ENCODE results near the gene TMEM163. TPM values are rescaled to one million over a fixed set of nuclear protein-coding genes. Genes with fewer than 3 reads are reported as not detected.
A peak's percentile ranks its signal among the peaks of the same experiment; 100 is the strongest.

The TMEM163 gene
- total RNA-seq, result not detected in 2 replicates

- DNase-seq (ENCODE audit: low read depth) (no peak), FAIRE-seq (no peak)
- TF ChIP-seq CTCF (IDR thresholded peaks at IDR 0.05; ENCODE audit: insufficient read depth, low read length, severe bottlenecking), result no peak
- no peaks in the 10 kb centered on the region for H3K36me3 ChIP-seq (ENCODE audit: control insufficient read depth, insufficient read depth, low read length)
- peaks cover 27% of the 10 kb centered on the region for H3K27me3 ChIP-seq (ENCODE audit: control insufficient read depth, insufficient read depth, low read length)
- H3K4me3 ChIP-seq (ENCODE audit: low read depth, low read length), result peak within 1 kb of the TSS; percentile 7
These were observed at the start of gene TMEM163 for GRCh38 chr2:134718817-134719814. Gene TMEM163 (minus strand): TSS chr2:134719000.

- FAIRE-seq, result no peak
- no peak overlapping the region for H3K4me3 ChIP-seq (ENCODE audit: low read depth, low read length)
- H3K27me3 ChIP-seq (ENCODE audit: control insufficient read depth, insufficient read depth, low read length), result no peaks in the 10 kb centered on the region
- H3K36me3 ChIP-seq (ENCODE audit: control insufficient read depth, insufficient read depth, low read length), result no peaks in the 10 kb centered on the region
- no peak for DNase-seq (ENCODE audit: low read depth)
- TF ChIP-seq CTCF (IDR thresholded peaks at IDR 0.05; ENCODE audit: insufficient read depth, low read length, severe bottlenecking), result no peak
These were observed 47.8 kb upstream of the TMEM163 start for GRCh38 chr2:134766583-134766982.

DNA sequence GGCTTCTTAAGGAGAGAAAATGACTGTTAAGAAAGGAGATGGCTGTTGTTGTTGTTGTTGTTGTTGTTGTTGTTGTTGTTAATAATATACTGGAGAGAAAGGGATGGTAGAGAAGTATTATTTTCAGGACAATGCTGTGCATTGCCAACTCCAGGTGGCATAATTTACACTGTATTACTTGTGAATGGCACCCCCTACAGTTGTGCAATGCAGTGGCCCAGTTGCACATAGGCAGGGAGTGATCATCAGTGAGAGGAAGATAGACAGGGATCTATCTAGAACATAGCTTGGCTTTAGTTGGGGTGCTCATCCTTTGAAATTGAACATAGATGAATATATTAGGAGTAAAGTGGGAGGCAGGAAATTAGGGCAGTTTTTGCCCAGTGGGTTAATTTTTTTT lies 47.2 kb upstream of the TMEM163 start:
- Histone ChIP-seq H3K36me3 (ENCODE audit: control insufficient read depth, insufficient read depth, low read length) (no peaks in the 10 kb centered on the region), H3K27me3 (ENCODE audit: control insufficient read depth, insufficient read depth, low read length) (no peaks in the 10 kb centered on the region), H3K4me3 (ENCODE audit: low read depth, low read length) (no peak overlapping the region)
- FAIRE-seq (no peak), DNase-seq (ENCODE audit: low read depth) (no peak)
- TF ChIP-seq CTCF (IDR thresholded peaks at IDR 0.05; ENCODE audit: insufficient read depth, low read length, severe bottlenecking), result no peak

DNA sequence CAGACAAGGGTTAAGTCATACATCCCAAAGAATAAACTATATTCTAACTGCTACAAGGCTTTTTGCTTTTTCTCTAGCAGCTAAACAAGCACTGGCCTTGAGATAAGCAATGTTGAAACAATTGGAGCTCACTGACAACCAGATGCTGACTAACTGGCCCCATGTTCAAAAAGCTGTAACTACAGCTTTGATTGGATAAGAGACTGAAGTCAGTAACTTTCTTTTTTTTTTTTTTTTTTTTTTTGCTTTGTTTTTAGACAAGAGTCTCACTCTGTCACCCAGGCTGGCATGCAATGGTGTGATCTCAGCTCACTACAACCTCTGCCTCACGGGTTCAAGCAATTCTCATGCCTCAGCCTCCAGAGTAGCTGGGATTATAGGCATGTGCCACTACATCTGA lies 45.4 kb upstream of the TMEM163 start:
- no peaks in the 10 kb centered on the region for H3K27me3 ChIP-seq (ENCODE audit: control insufficient read depth, insufficient read depth, low read length)
- TF ChIP-seq CTCF (IDR thresholded peaks at IDR 0.05; ENCODE audit: insufficient read depth, low read length, severe bottlenecking), result no peak
- no peak overlapping the region for H3K4me3 ChIP-seq (ENCODE audit: low read depth, low read length)
- H3K36me3 ChIP-seq (ENCODE audit: control insufficient read depth, insufficient read depth, low read length), result no peaks in the 10 kb centered on the region
- no peak for FAIRE-seq
- DNase-seq (ENCODE audit: low read depth), result no peak

DNA sequence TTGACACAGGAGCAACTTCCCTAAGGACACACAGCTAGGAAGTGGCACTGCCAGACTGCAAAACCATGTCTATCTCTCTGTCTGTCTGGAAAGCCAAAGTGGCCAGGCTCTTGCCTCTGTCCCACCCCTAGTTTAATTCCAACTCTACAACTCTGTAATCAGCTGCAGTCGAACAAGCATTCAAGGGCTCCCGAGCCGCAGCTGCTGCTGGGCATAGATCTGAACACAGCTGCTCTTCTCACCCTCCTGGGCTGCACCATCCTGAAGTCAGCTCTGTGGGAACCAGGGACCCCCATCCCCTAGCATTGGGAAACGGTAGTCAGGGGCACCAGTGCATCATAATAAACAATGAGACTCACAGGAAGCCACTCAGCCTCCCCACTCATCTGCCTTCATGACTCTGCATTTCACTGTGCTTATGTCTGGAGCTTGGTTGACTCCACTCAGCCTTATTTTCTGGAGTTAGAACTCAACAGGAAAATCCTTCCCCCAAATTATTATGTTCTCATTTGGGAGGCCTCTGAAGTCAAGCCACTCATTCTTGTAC lies 44.4 kb upstream of the TMEM163 start:
- FAIRE-seq, result no peak
- H3K27me3 ChIP-seq (ENCODE audit: control insufficient read depth, insufficient read depth, low read length), result no peaks in the 10 kb centered on the region
- H3K4me3 ChIP-seq (ENCODE audit: low read depth, low read length), result no peak overlapping the region
- DNase-seq (ENCODE audit: low read depth), result peak; percentile 30
- no peak for TF ChIP-seq CTCF (IDR thresholded peaks at IDR 0.05; ENCODE audit: insufficient read depth, low read length, severe bottlenecking)
- no peaks in the 10 kb centered on the region for H3K36me3 ChIP-seq (ENCODE audit: control insufficient read depth, insufficient read depth, low read length)
